Measurements from ENCODE around the gene MYO1H. TPM values are rescaled to one million over a fixed set of nuclear protein-coding genes. Genes with fewer than 3 reads are reported as not detected.

Gene MYO1H
- total RNA-seq, 4 donors from 2014 or later, result not detected

- WGBS, result 74% methylated on average over 2 of the region's 2 CpGs
- Histone ChIP-seq H3K27me3 (no peaks in the 10 kb centered on the region), H3K36me3 (no peaks in the 10 kb centered on the region), H3K4me1 (no peaks in the 10 kb centered on the region), H3K27ac (replicated peaks in 1 of 4) (no peak overlapping the region), H3K4me3 (no peak overlapping the region), H3K9me3 (no peaks in the 10 kb centered on the region)
- TF ChIP-seq EP300 (IDR thresholded peaks at IDR 0.05) (no peak), POLR2A (IDR thresholded peaks at IDR 0.05; ENCODE audit: low read depth) (no peak), CTCF (IDR thresholded peaks at IDR 0.05) (no peak)
- no peak for DNase-seq (ENCODE audit: extremely low spot score)
- intact Hi-C loops (cut with DNase I), result no loop called here
Observed at GRCh38 chr12:109345428-109345827, 2.3 kb upstream of the MYO1H start.

GRCh38 chr12:109346920-109347319 is 780 bp upstream of the MYO1H start:
- TF ChIP-seq EP300 (IDR thresholded peaks at IDR 0.05) (no peak), CTCF (IDR thresholded peaks at IDR 0.05) (peak in 1 of 3 experiments; percentile 12), POLR2AphosphoS5 (IDR thresholded peaks at IDR 0.05) (no peak), POLR2A (IDR thresholded peaks at IDR 0.05; ENCODE audit: low read depth) (no peak)
- Histone ChIP-seq H3K36me3 (no peaks in the 10 kb centered on the region), H3K4me3 (no peak overlapping the region), H3K4me1 (no peaks in the 10 kb centered on the region), H3K9me3 (no peaks in the 10 kb centered on the region), H3K27ac (replicated peaks in 1 of 4) (no peak overlapping the region), H3K27me3 (no peaks in the 10 kb centered on the region)
- 90% methylated on average over 3 of the region's 3 CpGs for WGBS
- intact Hi-C loops (cut with DNase I), result no loop called here
- DNase-seq (ENCODE audit: extremely low spot score), result peak; percentile 12

- H3K36me3 ChIP-seq, result no peaks in the 10 kb centered on the region
- DNase-seq (ENCODE audit: extremely low spot score), result no peak
- TF ChIP-seq CTCF (IDR thresholded peaks at IDR 0.05), result no peak
- TF ChIP-seq EP300 (IDR thresholded peaks at IDR 0.05), result no peak
- TF ChIP-seq POLR2AphosphoS5 (IDR thresholded peaks at IDR 0.05), result no peak
- TF ChIP-seq POLR2A (IDR thresholded peaks at IDR 0.05; ENCODE audit: low read depth), result no peak
- 61% methylated on average over 6 of the region's 6 CpGs for WGBS
- H3K27ac ChIP-seq (replicated peaks in 1 of 4), result no peak overlapping the region
- H3K27me3 ChIP-seq, result no peaks in the 10 kb centered on the region
- H3K4me3 ChIP-seq, result no peak overlapping the region
- H3K9me3 ChIP-seq, result no peaks in the 10 kb centered on the region
- intact Hi-C loops (cut with DNase I), result no loop called here
- no peaks in the 10 kb centered on the region for H3K4me1 ChIP-seq
Observed at GRCh38 chr12:109352184-109352583, 4.5 kb downstream of the MYO1H start.

GRCh38 chr12:109356577-109356976 is 8.9 kb downstream of the MYO1H start:
- H3K36me3 ChIP-seq, result no peaks in the 10 kb centered on the region
- H3K4me3 ChIP-seq, result no peak overlapping the region
- DNase-seq (ENCODE audit: extremely low spot score), result no peak
- H3K9me3 ChIP-seq, result no peaks in the 10 kb centered on the region
- H3K4me1 ChIP-seq, result no peaks in the 10 kb centered on the region
- no peaks in the 10 kb centered on the region for H3K27me3 ChIP-seq
- WGBS, result 77% methylated on average over 3 of the region's 3 CpGs
- no peak for TF ChIP-seq POLR2AphosphoS5 (IDR thresholded peaks at IDR 0.05)
- TF ChIP-seq POLR2A (IDR thresholded peaks at IDR 0.05; ENCODE audit: low read depth), result no peak
- TF ChIP-seq CTCF (IDR thresholded peaks at IDR 0.05), result no peak
- no peak for TF ChIP-seq EP300 (IDR thresholded peaks at IDR 0.05)
- no peak overlapping the region for H3K27ac ChIP-seq (replicated peaks in 1 of 4)
- intact Hi-C loops (cut with DNase I), result no loop called here

- no peak for TF ChIP-seq EP300 (IDR thresholded peaks at IDR 0.05)
- TF ChIP-seq CTCF (IDR thresholded peaks at IDR 0.05), result no peak
- TF ChIP-seq POLR2AphosphoS5 (IDR thresholded peaks at IDR 0.05), result no peak
- no peak for TF ChIP-seq POLR2A (IDR thresholded peaks at IDR 0.05; ENCODE audit: low read depth)
- Histone ChIP-seq H3K27me3 (no peaks in the 10 kb centered on the region), H3K4me1 (no peaks in the 10 kb centered on the region), H3K36me3 (no peaks in the 10 kb centered on the region), H3K4me3 (no peak overlapping the region), H3K27ac (replicated peaks in 1 of 4) (no peak overlapping the region), H3K9me3 (no peaks in the 10 kb centered on the region)
- no peak for DNase-seq (ENCODE audit: extremely low spot score)
- intact Hi-C loops (cut with DNase I), result no loop called here
- WGBS, result 24% methylated on average over 2 of the region's 2 CpGs
Observed at GRCh38 chr12:109357032-109357431, 9.3 kb downstream of the MYO1H start.
